ENCODE results near the gene RASA3. TPM values are rescaled to one million over a fixed set of nuclear protein-coding genes. Genes with fewer than 3 reads are reported as not detected.

Gene RASA3
- total RNA-seq, 4 donors from 2014 or later: 25.0 to 43.1 (median 30.2) TPM

DNA sequence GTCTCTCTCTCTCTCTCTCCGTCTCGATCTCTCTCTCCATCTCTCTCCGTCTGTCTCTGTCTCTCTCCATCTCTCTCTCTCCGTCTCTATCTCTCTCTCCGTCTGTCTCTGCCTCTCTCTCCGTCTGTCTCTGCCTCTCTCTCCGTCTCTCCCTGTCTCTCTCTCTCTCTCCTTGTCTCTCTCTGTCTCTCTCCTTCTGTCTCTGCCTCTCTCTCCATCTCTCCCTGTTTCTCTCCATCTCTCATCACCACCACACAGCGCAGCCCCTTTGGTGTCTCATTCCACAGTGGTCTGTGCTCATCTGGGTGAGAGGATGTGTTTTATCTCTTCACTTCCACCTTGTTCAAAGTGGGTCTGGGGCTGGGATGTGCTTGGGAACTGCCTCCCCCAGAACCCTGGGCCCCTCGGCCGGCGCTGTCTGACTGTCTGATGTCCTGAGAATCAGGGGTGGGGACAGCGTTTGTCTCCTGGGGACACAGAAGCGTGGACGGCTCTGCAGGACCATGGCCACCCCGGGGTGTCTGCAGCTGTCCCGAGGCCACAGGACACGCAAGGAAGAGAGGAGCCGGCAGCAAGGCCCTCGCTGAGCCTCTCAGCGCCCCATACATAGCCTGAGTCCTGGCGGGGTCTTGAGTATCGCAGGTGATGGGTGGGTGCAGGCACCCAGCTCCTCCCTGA, 118.3 kb downstream of the RASA3 start:
- Histone ChIP-seq H3K27me3 (no peaks in the 10 kb centered on the region), H3K4me1 (no peaks in the 10 kb centered on the region), H3K27ac (peak overlapping the region in 1 of 4 donors; percentile 1), H3K9me3 (no peaks in the 10 kb centered on the region), H3K4me3 (no peak overlapping the region), H3K36me3 (peaks cover 0 to 90% of the 10 kb centered on the region in 2 donors)
- no peak for ATAC-seq
- 83 to 91% methylated on average over 5 to 8 of the region's 22 CpGs for WGBS, 2 donors (ENCODE audit: low coverage in 1 of 2)
- TF ChIP-seq, protein P1, sequence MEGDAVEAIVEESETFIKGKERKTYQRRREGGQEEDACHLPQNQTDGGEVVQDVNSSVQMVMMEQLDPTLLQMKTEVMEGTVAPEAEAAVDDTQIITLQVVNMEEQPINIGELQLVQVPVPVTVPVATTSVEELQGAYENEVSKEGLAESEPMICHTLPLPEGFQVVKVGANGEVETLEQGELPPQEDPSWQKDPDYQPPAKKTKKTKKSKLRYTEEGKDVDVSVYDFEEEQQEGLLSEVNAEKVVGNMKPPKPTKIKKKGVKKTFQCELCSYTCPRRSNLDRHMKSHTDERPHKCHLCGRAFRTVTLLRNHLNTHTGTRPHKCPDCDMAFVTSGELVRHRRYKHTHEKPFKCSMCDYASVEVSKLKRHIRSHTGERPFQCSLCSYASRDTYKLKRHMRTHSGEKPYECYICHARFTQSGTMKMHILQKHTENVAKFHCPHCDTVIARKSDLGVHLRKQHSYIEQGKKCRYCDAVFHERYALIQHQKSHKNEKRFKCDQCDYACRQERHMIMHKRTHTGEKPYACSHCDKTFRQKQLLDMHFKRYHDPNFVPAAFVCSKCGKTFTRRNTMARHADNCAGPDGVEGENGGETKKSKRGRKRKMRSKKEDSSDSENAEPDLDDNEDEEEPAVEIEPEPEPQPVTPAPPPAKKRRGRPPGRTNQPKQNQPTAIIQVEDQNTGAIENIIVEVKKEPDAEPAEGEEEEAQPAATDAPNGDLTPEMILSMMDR (IDR thresholded peaks at IDR 0.05): no peak
- TF ChIP-seq POLR2A (IDR thresholded peaks at IDR 0.05) (no peak), EP300 (IDR thresholded peaks at IDR 0.05) (no peak), POLR2AphosphoS5 (IDR thresholded peaks at IDR 0.05) (no peak)

DNA sequence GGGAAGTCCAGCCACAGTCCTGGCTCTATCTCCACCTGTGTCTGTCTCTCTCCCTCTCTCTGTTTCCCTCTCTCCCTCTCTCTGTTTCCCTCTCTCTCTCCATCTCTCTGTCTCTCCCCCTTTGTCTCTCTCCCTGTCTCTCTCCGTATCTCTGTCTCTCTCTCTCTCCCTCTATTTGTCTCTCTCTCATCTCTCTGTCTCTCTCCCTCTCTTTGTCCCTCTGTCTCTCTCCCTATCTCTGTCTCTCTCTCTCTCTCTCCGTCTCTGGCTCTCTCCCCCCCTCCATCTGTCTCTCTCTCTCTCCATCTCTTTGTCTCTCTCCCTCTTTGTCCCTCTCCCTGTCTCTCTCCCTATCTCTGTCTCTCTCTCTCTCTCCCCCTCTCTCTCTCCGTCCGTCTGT, 119.1 kb downstream of the RASA3 start:
- TF ChIP-seq POLR2AphosphoS5 (IDR thresholded peaks at IDR 0.05) (no peak), POLR2A (IDR thresholded peaks at IDR 0.05) (no peak), EP300 (IDR thresholded peaks at IDR 0.05) (no peak)
- TF ChIP-seq, protein P1 (IDR thresholded peaks at IDR 0.05): no peak
- 67 to 69% methylated on average over 3 to 4 of the region's 4 CpGs for WGBS, 2 donors (ENCODE audit: low coverage in 1 of 2)
- H3K4me3 ChIP-seq: no peak overlapping the region
- H3K36me3 ChIP-seq: peaks cover 0 to 87% of the 10 kb centered on the region in 2 donors
- no peaks in the 10 kb centered on the region for H3K27me3 ChIP-seq
- no peak for ATAC-seq
- no peaks in the 10 kb centered on the region for H3K4me1 ChIP-seq
- no peak overlapping the region for H3K27ac ChIP-seq
- H3K9me3 ChIP-seq: no peaks in the 10 kb centered on the region

DNA sequence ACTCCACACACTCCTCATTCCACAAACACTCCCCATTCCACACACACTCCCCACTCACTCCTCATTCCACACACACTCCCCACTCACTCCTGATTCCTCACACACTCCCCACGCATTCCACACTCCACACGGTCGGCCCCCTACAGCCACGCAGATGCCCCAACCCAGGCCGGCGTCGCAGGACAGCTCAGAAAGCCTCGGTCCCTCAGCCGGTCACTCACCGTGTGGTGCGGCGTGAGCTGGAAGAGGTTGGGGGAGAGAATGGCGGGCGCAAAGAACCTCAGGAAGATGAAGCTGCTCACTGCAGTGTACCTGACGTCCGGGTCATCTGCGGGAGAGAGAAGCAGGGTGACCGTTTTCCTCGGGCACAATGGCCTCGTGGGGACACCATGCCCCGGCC, 119.5 kb downstream of the RASA3 start:
- whole genome bisulfite sequencing, 2 donors (ENCODE audit: low coverage in 1 of 2): 88% methylated on average over 12 of the region's 21 CpGs; no CpG with 5 or more reads in 1 of the 2 donors
- no peak for ATAC-seq
- no peak overlapping the region for H3K4me3 ChIP-seq
- no peak overlapping the region for H3K27ac ChIP-seq
- TF ChIP-seq EP300 (IDR thresholded peaks at IDR 0.05): no peak
- TF ChIP-seq, protein P1 (IDR thresholded peaks at IDR 0.05): no peak
- TF ChIP-seq POLR2AphosphoS5 (IDR thresholded peaks at IDR 0.05): no peak
- no peak for TF ChIP-seq POLR2A (IDR thresholded peaks at IDR 0.05)
- peaks cover 0 to 83% of the 10 kb centered on the region in 2 donors for H3K36me3 ChIP-seq
- no peaks in the 10 kb centered on the region for H3K4me1 ChIP-seq
- H3K27me3 ChIP-seq: no peaks in the 10 kb centered on the region
- H3K9me3 ChIP-seq: no peaks in the 10 kb centered on the region

DNA sequence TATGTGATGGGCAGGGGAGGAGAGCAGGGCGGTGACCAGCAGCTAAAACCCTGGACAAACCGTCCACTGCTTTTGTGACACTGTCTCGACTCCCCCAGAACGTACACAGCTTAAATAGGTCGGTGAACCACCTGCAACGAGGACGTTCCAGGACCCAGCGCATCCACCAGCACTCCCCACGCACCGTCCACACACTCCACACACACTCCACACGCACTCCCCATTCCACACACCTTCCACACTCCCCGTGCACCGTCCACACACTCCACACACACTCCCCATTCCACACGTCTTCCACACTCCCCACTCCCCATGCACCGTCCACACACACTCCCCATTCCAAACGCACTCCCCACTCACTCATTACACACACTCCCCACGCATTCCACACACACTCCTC, 120.3 kb downstream of the RASA3 start:
- ATAC-seq: no peak
- H3K36me3 ChIP-seq: peaks cover 0 to 80% of the 10 kb centered on the region in 2 donors

More for the DNA sequence above, 120.3 kb downstream of the RASA3 start:
- H3K4me1 ChIP-seq: no peaks in the 10 kb centered on the region
- H3K27ac ChIP-seq: no peak overlapping the region
- no peak for TF ChIP-seq POLR2A (IDR thresholded peaks at IDR 0.05)
- TF ChIP-seq EP300 (IDR thresholded peaks at IDR 0.05): no peak
- TF ChIP-seq, protein P1 (IDR thresholded peaks at IDR 0.05): no peak
- no peak for TF ChIP-seq POLR2AphosphoS5 (IDR thresholded peaks at IDR 0.05)
- no peak overlapping the region for H3K4me3 ChIP-seq
- no peaks in the 10 kb centered on the region for H3K9me3 ChIP-seq
- 89 to 92% methylated on average over 17 of the region's 17 CpGs for whole genome bisulfite sequencing, 2 donors (ENCODE audit: low coverage in 1 of 2)
- no peaks in the 10 kb centered on the region for H3K27me3 ChIP-seq

Data from gastroesophageal sphincter (tissue), 4 donors.